Retinal pigment epithelial cell (primary cell): ENCODE data around the gene MED13L.
A peak's percentile ranks its signal among the peaks of the same experiment; 100 is the strongest.

Experiments
- DNase-seq: peaks from one replicate; pipeline ENCODE4 v3.0.0-alpha.2; 2010; ENCODE audit warnings: low read depth
- H3K4me3 ChIP-seq: 2 replicates; pipeline ENCODE4 v1.5.1; 2011; ENCODE audit warnings: mild to moderate bottlenecking, low read length, control low read depth, moderate library complexity
- TF ChIP-seq, protein P1 (sequence below): conservative IDR thresholded peaks from 2 replicates; pipeline ENCODE4 v1.5.1; 2011; ENCODE audit warnings: low read depth, low read length, control low read depth, inconsistent platforms

MED13L gene

DNA sequence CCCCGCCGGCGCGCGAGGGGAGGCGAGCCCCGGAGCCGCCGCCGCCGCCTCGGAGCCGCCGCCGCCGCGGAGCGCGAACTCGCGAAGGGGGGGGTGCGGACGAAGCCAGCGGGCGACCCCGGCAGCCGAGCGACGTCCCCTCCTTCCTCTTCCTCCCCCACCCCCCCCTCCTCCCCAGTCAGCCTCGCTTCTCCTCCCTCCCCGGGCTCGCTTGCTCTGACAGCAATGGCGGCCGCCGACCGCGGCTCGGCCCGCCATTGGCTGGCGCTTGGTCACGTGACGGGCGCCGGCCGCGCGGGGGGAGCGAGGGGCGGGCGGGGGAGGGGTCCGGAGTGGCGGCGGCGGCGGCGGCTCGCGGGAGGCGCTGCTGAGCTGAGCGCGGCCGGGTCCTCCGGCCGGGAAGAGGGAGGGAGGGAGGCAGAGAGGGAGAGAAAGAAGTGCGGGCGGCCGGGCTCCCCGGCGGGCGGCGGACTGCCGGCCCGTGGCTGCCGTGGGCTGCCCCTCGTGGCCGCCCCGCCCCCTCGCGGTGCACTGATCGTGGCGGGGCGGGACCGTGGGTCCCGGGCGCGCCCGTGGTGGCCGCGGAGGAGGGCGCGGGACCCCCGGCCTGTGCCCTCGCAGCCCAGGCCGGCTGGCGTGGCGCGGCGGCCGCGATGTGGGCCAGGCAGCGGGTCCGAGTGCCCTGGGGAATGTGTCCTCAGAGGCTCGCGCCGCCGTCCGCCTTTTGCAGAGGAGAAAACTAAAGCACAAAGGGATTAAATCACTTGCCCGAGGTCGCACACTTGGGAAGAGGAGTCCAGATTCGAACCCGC lies at the start of gene MED13L:
Gene MED13L (minus strand): TSS at position 227 of the 812 bp plus-strand sequence. CDS start 562 bp downstream, outside the sequence.
- TF ChIP-seq, protein P1, sequence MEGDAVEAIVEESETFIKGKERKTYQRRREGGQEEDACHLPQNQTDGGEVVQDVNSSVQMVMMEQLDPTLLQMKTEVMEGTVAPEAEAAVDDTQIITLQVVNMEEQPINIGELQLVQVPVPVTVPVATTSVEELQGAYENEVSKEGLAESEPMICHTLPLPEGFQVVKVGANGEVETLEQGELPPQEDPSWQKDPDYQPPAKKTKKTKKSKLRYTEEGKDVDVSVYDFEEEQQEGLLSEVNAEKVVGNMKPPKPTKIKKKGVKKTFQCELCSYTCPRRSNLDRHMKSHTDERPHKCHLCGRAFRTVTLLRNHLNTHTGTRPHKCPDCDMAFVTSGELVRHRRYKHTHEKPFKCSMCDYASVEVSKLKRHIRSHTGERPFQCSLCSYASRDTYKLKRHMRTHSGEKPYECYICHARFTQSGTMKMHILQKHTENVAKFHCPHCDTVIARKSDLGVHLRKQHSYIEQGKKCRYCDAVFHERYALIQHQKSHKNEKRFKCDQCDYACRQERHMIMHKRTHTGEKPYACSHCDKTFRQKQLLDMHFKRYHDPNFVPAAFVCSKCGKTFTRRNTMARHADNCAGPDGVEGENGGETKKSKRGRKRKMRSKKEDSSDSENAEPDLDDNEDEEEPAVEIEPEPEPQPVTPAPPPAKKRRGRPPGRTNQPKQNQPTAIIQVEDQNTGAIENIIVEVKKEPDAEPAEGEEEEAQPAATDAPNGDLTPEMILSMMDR = no peak
- DNase-seq = no peak
- H3K4me3 ChIP-seq = peak within 1 kb of the TSS; percentile 93

DNA sequence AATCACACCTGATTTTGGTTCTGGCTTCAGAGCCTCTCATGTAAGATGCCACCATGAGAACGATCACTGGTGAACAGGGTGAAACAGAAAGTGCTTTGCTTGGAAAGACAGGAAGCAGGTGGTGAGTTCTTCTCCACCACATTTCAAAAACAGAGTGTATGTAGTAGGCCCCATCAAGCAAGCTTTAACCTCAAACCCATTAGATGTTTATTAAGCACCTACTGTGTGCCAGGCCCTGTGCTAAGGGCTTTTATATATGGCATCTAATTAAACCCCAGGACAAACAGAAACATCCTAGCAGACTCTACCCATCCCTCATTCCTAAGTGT lies 47.8 kb upstream of the MED13L start:
- TF ChIP-seq, protein P1 = no peak
- no peak for DNase-seq
- no peak overlapping the region for H3K4me3 ChIP-seq

DNA sequence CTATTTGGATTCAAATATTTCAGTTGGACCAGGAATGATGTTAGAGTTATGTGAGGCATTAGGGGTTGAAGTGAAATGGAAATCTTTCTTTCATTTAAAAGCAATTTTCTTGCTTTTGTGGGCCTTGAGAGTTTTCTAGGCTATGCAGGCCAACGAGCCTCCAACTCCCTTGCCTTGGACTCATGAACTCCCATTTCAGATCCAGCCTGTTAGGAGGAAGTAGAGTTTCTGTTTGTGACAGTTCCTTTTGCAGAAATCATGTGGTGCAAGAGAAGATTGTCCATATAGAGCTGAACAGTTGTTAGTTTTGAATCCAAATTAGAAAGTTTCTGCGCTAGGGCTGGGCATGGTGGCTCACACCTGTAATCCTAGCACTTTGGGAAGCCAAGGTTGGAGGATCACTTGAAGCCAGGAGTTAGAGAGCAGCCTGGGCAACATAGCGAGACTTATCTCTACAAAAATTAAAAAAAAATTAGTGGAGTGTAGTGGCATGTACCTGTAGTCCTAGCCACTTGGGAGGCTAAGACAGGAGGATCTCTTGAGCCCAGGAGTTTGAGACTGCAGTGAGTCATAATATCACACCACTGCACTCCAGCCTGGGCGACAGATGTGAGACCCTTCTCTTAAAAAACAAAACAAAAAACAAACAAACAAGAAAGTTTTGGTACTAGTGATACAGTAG lies 47.3 kb upstream of the MED13L start:
- no peak overlapping the region for H3K4me3 ChIP-seq
- TF ChIP-seq, protein P1 = no peak
- DNase-seq = no peak

DNA sequence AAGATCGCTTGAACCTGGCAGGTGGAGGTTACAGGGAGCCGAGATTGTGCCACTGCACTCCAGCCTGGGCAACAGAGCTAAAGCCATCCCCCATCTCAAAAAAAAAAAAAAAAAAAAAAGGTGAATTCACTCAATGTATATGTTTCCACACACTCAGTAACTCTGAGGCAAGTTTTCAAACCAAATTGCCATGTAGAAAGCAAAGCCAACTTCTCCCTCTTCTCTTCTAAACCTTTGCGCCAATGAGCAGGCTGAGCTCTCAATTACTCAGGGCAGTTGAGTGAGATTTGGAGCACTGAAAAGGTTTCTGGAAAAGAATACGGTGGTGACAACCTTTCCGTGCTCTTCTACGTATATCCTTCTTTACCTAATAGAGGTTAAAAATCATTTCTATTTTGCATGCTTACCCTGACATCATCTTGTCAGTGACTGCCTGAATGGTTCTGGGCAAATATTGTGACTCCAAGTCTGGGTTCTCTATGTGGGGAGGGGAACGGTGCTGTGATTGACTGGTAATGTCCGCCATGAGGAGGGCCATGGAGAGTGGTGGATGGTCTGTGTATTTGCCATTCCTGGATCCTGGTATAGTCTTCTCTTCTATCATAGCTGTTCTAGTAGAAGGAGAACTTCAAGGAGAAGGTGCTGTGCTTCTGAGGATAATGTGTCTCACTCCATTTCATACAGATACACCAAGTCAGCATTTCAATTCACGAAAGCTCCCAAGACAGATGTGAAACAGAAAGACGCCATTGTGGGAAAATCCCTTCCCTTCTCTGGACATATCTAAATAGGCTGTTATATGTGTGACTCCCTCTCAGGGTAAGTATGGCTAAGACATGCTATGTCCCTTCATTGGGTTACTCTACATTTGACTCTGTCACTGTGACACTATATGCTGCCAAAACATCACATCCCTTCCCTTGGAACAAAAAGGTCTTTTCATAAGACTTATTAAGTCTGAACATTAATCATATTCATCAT lies 46.2 kb upstream of the MED13L start:
- no peak overlapping the region for H3K4me3 ChIP-seq
- no peak for DNase-seq
- TF ChIP-seq, protein P1 = no peak

DNA sequence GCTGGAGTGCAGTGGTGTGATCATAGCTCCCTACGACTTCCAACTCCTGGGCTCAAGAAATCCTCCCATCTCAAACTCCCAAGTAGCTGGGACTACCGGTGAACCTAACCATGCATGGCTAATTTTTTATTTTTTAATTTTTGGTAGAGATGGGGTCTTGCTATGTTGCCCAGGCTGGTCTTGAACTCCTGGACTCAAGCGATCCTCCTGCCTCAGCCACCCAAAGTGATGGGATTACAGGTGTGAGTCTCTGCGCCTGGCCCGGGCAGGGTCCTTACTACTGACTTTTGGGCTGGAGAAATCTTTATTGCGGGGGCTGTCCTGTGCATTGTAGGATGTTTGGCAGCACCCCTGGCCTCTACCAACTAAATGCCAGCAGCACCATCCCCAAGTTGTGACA lies 44.4 kb upstream of the MED13L start:
- TF ChIP-seq, protein P1 = no peak
- no peak overlapping the region for H3K4me3 ChIP-seq

DNA sequence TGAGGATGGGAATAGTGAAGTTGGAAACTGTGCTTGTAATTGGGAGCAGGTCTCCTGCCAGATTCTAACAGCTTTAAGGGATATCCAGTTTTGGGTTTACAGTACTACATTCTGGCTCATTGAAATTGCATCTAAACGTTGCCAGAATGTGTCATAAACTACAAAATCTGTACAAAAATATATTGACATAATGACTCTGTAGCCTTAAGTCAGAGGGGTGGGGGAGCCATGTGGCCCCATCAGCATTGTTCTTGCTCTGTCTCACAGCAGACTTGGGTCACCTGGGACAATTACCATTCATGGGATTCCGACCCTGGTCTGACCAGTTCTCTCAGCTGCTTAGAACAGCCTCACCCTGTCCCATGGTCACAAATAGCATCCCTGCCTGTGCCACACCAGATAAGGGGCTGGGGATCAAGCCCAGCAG lies 43.3 kb upstream of the MED13L start:
- TF ChIP-seq, protein P1 = no peak
- no peak for DNase-seq
- H3K4me3 ChIP-seq = no peak overlapping the region

More for the DNA sequence above, 44.4 kb upstream of the MED13L start:
- DNase-seq = no peak
